ENCODE measurements around the gene ATG7. TPM values are rescaled to one million over a fixed set of nuclear protein-coding genes. Genes with fewer than 3 reads are reported as not detected.
A peak's percentile ranks its signal among the peaks of the same experiment; 100 is the strongest.

Gene ATG7
- total RNA-seq, 1 experiment from 2014 or later: 29.3 TPM

- no peaks in the 10 kb centered on the region for H3K79me2 ChIP-seq (ENCODE audit: insufficient read depth, low read length)
- RAD21 ChIA-PET (ENCODE audit: low non-redundant PET in 1 of 2, low total read pairs in 2 of 2, uncharacterized antibody in 2 of 2, unreplicated experiment in 2 of 2): no interaction called here
Observed at GRCh38 chr3:11452885-11453847, 181.0 kb downstream of the ATG7 start.

DNA sequence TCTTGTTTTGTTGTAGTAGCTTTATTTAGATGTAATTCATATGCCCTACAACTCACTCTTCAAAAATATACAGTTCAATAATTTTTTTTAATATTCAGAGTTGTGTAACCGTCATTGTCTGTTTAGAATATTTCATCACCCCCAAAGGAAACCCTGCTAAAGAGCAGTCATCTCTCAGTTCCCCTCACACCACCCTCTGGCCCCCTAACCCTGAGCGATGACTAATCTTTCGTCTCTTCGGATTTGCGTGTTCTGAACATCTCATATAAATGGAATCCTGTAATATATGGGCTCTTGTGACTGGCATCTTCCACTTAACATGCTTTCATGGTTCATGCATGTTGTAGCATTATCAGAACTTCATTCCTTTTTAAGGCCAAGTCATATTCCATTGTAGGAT is 183.8 kb downstream of the ATG7 start:
- BruUV-seq (replicated peaks): no TSS peak
- ChIA-PET CTCF (no interaction called here), POLR2A (no interaction called here), RAD21 (ENCODE audit: low non-redundant PET in 1 of 2, low total read pairs in 2 of 2, uncharacterized antibody in 2 of 2, unreplicated experiment in 2 of 2) (no interaction called here)
- no peak for DNase-seq (ENCODE audit: low read depth, low spot score)
- Histone ChIP-seq H2AFZ (ENCODE audit: low read depth, low read length, poor library complexity, severe bottlenecking) (no peak overlapping the region), H3K79me2 (ENCODE audit: insufficient read depth, low read length) (no peaks in the 10 kb centered on the region), H3K9me3 (ENCODE audit: control insufficient read depth in 1 of 2, insufficient read depth in 1 of 2, low read depth in 1 of 2, low read length in 2 of 2) (no peaks in the 10 kb centered on the region), H3K9ac (ENCODE audit: low read length) (no peak overlapping the region), H3K4me2 (ENCODE audit: low read length) (no peak overlapping the region), H3K27ac (ENCODE audit: low read depth, low read length) (no peak overlapping the region), H3K36me3 (ENCODE audit: control insufficient read depth in 1 of 2, insufficient read depth in 2 of 2, low read length in 2 of 2) (no peaks in the 10 kb centered on the region), H3K4me1 (ENCODE audit: control insufficient read depth in 1 of 2, insufficient read depth in 2 of 2, low read length in 2 of 2) (peaks cover 0 to 9% of the 10 kb centered on the region in 2 experiments; a peak in 1 of 4 replicates), H3K27me3 (ENCODE audit: insufficient read depth, low read length) (no peaks in the 10 kb centered on the region), H3K4me3 (replicated peaks in 1 of 2; ENCODE audit: low read depth in 1 of 2, low read length in 2 of 2) (no peak overlapping the region), H4K20me1 (ENCODE audit: insufficient read depth) (no peaks in the 10 kb centered on the region), H3K9me2 (ENCODE audit: insufficient read depth) (no peaks in the 10 kb centered on the region)
- ATAC-seq: no peak
- intact Hi-C loops (cut with micrococcal nuclease): no loop called here
- no peak for TF ChIP-seq ZFX (IDR thresholded peaks at IDR 0.05)
- TF ChIP-seq EZH2 (IDR thresholded peaks at IDR 0.05): no peak
- TF ChIP-seq ZNF274 (IDR thresholded peaks at IDR 0.05; ENCODE audit: low read depth, low read length): no peak
- TF ChIP-seq RAD21 (IDR thresholded peaks at IDR 0.05; ENCODE audit: low read depth): no peak
- TF ChIP-seq, protein P1, sequence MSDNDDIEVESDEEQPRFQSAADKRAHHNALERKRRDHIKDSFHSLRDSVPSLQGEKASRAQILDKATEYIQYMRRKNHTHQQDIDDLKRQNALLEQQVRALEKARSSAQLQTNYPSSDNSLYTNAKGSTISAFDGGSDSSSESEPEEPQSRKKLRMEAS (IDR thresholded peaks at IDR 0.05): no peak
- TF ChIP-seq EGR1 (IDR thresholded peaks at IDR 0.05; ENCODE audit: low read depth): no peak
- TF ChIP-seq EZH2phosphoT487 (IDR thresholded peaks at IDR 0.05; ENCODE audit: borderline replicate concordance): no peak
- no peak for TF ChIP-seq SP1 (IDR thresholded peaks at IDR 0.05; ENCODE audit: low read depth)
- no peak for TF ChIP-seq FOSL1 (IDR thresholded peaks at IDR 0.05; ENCODE audit: low read depth)
- TF ChIP-seq TCF7L2 (IDR thresholded peaks at IDR 0.05; ENCODE audit: borderline replicate concordance, extremely low read depth, insufficient read depth, insufficient read length): no peak
- TF ChIP-seq SIN3A (IDR thresholded peaks at IDR 0.05; ENCODE audit: low read depth): no peak
- TF ChIP-seq POLR2A (IDR thresholded peaks at IDR 0.05; ENCODE audit: borderline replicate concordance, extremely low read depth, insufficient read depth, insufficient read length): no peak
- no peak for TF ChIP-seq CBX3 (IDR thresholded peaks at IDR 0.05; ENCODE audit: low read depth)
- TF ChIP-seq SRF (IDR thresholded peaks at IDR 0.05; ENCODE audit: low read depth): no peak
- TF ChIP-seq ELF1 (IDR thresholded peaks at IDR 0.05; ENCODE audit: borderline replicate concordance, low read depth): no peak
- no peak for TF ChIP-seq ZBTB33 (IDR thresholded peaks at IDR 0.05; ENCODE audit: extremely low read depth, insufficient replicate concordance, low read length)
- TF ChIP-seq CEBPB (IDR thresholded peaks at IDR 0.05; ENCODE audit: low read depth): no peak

More at GRCh38 chr3:11452885-11453847, 181.0 kb downstream of the ATG7 start:
- no peak overlapping the region for H3K9ac ChIP-seq (ENCODE audit: low read length)
- H3K4me1 ChIP-seq (ENCODE audit: control insufficient read depth in 1 of 2, insufficient read depth in 2 of 2, low read length in 2 of 2): peaks cover 0 to 9% of the 10 kb centered on the region in 2 experiments; a peak in 1 of 4 replicates
- ATAC-seq (no peak), DNase-seq (ENCODE audit: low read depth, low spot score) (no peak)
- no peak overlapping the region for H2AFZ ChIP-seq (ENCODE audit: low read depth, low read length, poor library complexity, severe bottlenecking)
- ChIA-PET POLR2A (no interaction called here), CTCF (no interaction called here)
- H3K4me3 ChIP-seq (replicated peaks in 1 of 2; ENCODE audit: low read depth in 1 of 2, low read length in 2 of 2): no peak overlapping the region
- no peaks in the 10 kb centered on the region for H3K9me2 ChIP-seq (ENCODE audit: insufficient read depth)
- no peak for TF ChIP-seq TCF7L2 (IDR thresholded peaks at IDR 0.05; ENCODE audit: borderline replicate concordance, extremely low read depth, insufficient read depth, insufficient read length)
- TF ChIP-seq JUND (IDR thresholded peaks at IDR 0.05): 0 out of 2 replicates have a peak, but pooled peaks have one; percentile 13
- H3K9me3 ChIP-seq (ENCODE audit: control insufficient read depth in 1 of 2, insufficient read depth in 1 of 2, low read depth in 1 of 2, low read length in 2 of 2): no peaks in the 10 kb centered on the region
- no peak overlapping the region for H3K27ac ChIP-seq (ENCODE audit: low read depth, low read length)
- H3K27me3 ChIP-seq (ENCODE audit: insufficient read depth, low read length): no peaks in the 10 kb centered on the region
- H3K36me3 ChIP-seq (ENCODE audit: control insufficient read depth in 1 of 2, insufficient read depth in 2 of 2, low read length in 2 of 2): no peaks in the 10 kb centered on the region
- H3K4me2 ChIP-seq (ENCODE audit: low read length): no peak overlapping the region
- BruUV-seq (replicated peaks): no TSS peak
- intact Hi-C loops (cut with micrococcal nuclease): no loop called here
- no peaks in the 10 kb centered on the region for H4K20me1 ChIP-seq (ENCODE audit: insufficient read depth)

Data from HCT116 (cell line).